Loucy (cell line): ENCODE measurements around the gene HGS.

Experiments
- H2AFZ ChIP-seq: fragments of 200-600 bp; sonication (generic); 2 replicates; pipeline ENCODE4 v1.6.0; 2016; ENCODE audit warnings: antibody characterized with exemption, mild to moderate bottlenecking, low read length, moderate library complexity
- H3F3A ChIP-seq: fragments of 200-600 bp; 2 replicates; pipeline ENCODE4 v1.6.0; 2016; ENCODE audit warnings: antibody characterized with exemption, low read depth, mild to moderate bottlenecking
- H3K27me3 ChIP-seq: fragments of 200-600 bp; sonication (generic); 2 replicates; pipeline ENCODE4 v1.6.1; 2014; ENCODE audit warnings: low read length, mild to moderate bottlenecking; ENCODE audit not compliant: insufficient read depth, poor library complexity, severe bottlenecking
- H3K36me3 ChIP-seq: fragments of 200-600 bp; sonication (generic); 2 replicates; pipeline ENCODE4 v1.6.1; 2016; ENCODE audit warnings: low read length; ENCODE audit not compliant: insufficient read depth
- H3K4me1 ChIP-seq: fragments of 200-600 bp; sonication (generic); 2 replicates; pipeline ENCODE4 v1.5.1; 2014; ENCODE audit warnings: low read length, mild to moderate bottlenecking; ENCODE audit not compliant: insufficient read depth, poor library complexity, severe bottlenecking
- H3K4me2 ChIP-seq: fragments of 200-600 bp; sonication (generic); 2 replicates; pipeline ENCODE4 v1.6.0; 2014; ENCODE audit warnings: antibody characterized with exemption, low read length, low read depth, mild to moderate bottlenecking; ENCODE audit not compliant: poor library complexity, severe bottlenecking
- H3K4me3 ChIP-seq: fragments of 200-600 bp; sonication (generic); 2 replicates; pipeline ENCODE4 v1.5.1; 2014; ENCODE audit warnings: low read length, mild to moderate bottlenecking, mixed read lengths; ENCODE audit not compliant: poor library complexity, severe bottlenecking
- H3K79me2 ChIP-seq: fragments of 200-600 bp; sonication (generic); 2 replicates; pipeline ENCODE4 v1.6.1; 2014; ENCODE audit warnings: low read length; ENCODE audit not compliant: insufficient read depth
- H3K9ac ChIP-seq: fragments of 200-600 bp; sonication (generic); 2 replicates; pipeline ENCODE4 v1.6.0; 2014; ENCODE audit warnings: mild to moderate bottlenecking, low read depth, low read length, moderate library complexity; ENCODE audit not compliant: poor library complexity, severe bottlenecking
- H3K9me2 ChIP-seq: fragments of 200-600 bp; sonication (generic); replicated peaks from 2 replicates; pipeline ENCODE4 v1.6.1; 2016; ENCODE audit warnings: low read depth, low read length, mixed read lengths
- H3K9me3 ChIP-seq: fragments of 200-600 bp; sonication (generic); 2 replicates; pipeline ENCODE4 v1.6.1; 2014; ENCODE audit warnings: mild to moderate bottlenecking, antibody characterized with exemption, low read length, low read depth; ENCODE audit not compliant: insufficient read depth
- H4K20me1 ChIP-seq: fragments of 200-600 bp; sonication (generic); 2 replicates; pipeline ENCODE4 v1.6.0; 2014; ENCODE audit warnings: antibody characterized with exemption, low read length, mild to moderate bottlenecking; ENCODE audit not compliant: insufficient read depth, poor library complexity, severe bottlenecking
- EZH2phosphoT487 ChIP-seq: fragments of 200-600 bp; IDR thresholded peaks from 2 replicates; pipeline ENCODE4 v1.6.1; 2018; ENCODE audit warnings: antibody characterized with exemption, mild to moderate bottlenecking, moderate library complexity, borderline replicate concordance
- TF ChIP-seq, protein P1 (sequence below): fragments of 200-600 bp; sonication (generic); conservative IDR thresholded peaks from 2 replicates; pipeline ENCODE4 v1.5.1; 2014; ENCODE audit warnings: mild to moderate bottlenecking, antibody characterized with exemption, low read length

The HGS gene

DNA sequence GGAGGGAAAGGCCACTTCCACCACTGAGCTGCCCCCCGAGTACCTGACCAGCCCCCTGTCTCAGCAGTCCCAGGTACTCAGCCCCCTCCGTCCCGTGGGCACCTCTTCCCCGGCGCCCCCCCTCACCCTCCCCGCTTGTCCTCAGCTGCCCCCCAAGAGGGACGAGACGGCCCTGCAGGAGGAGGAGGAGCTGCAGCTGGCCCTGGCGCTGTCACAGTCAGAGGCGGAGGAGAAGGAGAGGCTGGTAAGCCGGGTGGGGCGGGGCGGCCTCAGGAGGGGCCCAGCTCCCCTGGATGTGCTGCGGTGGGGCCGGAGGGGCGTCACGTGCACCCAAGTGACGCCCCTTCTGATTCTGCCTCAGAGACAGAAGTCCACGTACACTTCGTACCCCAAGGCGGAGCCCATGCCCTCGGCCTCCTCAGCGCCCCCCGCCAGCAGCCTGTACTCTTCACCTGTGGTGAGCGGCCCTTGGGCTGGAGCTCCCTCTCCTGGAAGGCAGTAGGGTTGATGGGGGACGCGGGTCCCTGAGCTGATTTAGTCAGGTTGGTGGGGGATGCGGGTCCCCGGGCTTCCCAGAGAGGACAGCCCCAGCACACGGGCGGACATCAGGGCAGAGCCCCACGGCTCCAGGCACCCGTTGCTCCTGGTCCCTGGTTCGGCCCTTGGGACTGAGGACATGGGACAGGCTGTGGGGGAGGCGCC is 9.8 kb downstream of the HGS start:
- peaks cover 87% of the 10 kb centered on the region; the same call in 1 of the 2 replicates for H3K36me3 ChIP-seq
- no peak overlapping the region for H3K4me3 ChIP-seq
- H3K27me3 ChIP-seq = no peaks in the 10 kb centered on the region
- H4K20me1 ChIP-seq = peaks cover 4% of the 10 kb centered on the region
- H3K9me3 ChIP-seq = no peaks in the 10 kb centered on the region
- H3K79me2 ChIP-seq = peaks cover 20% of the 10 kb centered on the region; the same call in 1 of the 2 replicates
- no peak overlapping the region for H3K9ac ChIP-seq
- H3F3A ChIP-seq = no peaks in the 10 kb centered on the region
- no peaks in the 10 kb centered on the region for H3K9me2 ChIP-seq
- H3K4me2 ChIP-seq = no peak overlapping the region
- H2AFZ ChIP-seq = no peak overlapping the region
- TF ChIP-seq, protein P1, sequence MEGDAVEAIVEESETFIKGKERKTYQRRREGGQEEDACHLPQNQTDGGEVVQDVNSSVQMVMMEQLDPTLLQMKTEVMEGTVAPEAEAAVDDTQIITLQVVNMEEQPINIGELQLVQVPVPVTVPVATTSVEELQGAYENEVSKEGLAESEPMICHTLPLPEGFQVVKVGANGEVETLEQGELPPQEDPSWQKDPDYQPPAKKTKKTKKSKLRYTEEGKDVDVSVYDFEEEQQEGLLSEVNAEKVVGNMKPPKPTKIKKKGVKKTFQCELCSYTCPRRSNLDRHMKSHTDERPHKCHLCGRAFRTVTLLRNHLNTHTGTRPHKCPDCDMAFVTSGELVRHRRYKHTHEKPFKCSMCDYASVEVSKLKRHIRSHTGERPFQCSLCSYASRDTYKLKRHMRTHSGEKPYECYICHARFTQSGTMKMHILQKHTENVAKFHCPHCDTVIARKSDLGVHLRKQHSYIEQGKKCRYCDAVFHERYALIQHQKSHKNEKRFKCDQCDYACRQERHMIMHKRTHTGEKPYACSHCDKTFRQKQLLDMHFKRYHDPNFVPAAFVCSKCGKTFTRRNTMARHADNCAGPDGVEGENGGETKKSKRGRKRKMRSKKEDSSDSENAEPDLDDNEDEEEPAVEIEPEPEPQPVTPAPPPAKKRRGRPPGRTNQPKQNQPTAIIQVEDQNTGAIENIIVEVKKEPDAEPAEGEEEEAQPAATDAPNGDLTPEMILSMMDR = peak; percentile 35
- TF ChIP-seq EZH2phosphoT487 = no peak
- no peaks in the 10 kb centered on the region for H3K4me1 ChIP-seq

DNA sequence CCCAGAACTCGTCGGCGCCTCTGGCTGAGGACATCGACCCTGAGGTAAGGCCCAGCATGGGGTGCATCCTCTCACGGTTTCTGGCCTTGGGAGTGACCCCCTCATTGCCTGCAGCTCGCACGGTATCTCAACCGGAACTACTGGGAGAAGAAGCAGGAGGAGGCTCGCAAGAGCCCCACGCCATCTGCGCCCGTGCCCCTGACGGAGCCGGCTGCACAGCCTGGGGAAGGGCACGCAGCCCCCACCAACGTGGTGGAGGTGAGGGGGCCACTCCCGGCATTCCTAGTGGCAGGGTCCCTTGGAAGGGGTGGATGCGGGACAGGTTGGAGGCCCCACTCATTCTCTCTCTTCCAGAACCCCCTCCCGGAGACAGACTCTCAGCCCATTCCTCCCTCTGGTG is 11.0 kb downstream of the HGS start:
- no peak for TF ChIP-seq EZH2phosphoT487
- TF ChIP-seq, protein P1 = no peak
- Histone ChIP-seq H3K9ac (no peak overlapping the region), H3F3A (no peaks in the 10 kb centered on the region), H4K20me1 (peaks cover 4% of the 10 kb centered on the region), H3K9me3 (no peaks in the 10 kb centered on the region), H3K27me3 (no peaks in the 10 kb centered on the region), H3K4me3 (no peak overlapping the region), H2AFZ (no peak overlapping the region), H3K36me3 (peaks cover 76% of the 10 kb centered on the region; the same call in 1 of the 2 replicates), H3K79me2 (peaks cover 14% of the 10 kb centered on the region; the same call in 1 of the 2 replicates), H3K4me2 (no peak overlapping the region), H3K4me1 (no peaks in the 10 kb centered on the region), H3K9me2 (no peaks in the 10 kb centered on the region)

DNA sequence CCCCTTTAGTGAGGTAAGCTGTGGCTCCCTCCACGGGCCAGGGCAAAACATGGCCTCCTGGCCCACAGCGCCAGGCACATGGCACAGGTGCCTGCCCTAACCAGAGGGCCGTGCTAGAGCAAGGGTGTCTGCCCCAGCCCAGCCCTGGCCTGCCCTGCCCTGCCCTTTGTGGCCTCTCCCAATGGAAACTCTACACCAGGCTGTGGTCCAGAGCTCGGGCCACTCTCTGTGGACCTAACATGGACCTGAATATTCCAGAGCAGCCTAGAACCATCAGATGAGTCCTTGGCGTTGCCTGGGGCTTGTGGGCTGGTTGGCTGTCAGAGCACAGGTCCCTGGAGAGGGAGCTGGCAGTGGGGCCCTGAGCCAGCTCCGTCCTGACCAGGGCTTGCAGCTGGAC is 11.4 kb downstream of the HGS start:
- H3K4me3 ChIP-seq = no peak overlapping the region
- H2AFZ ChIP-seq = no peak overlapping the region
- TF ChIP-seq, protein P1 = no peak
- no peak for TF ChIP-seq EZH2phosphoT487
- no peaks in the 10 kb centered on the region for H3K9me3 ChIP-seq
- no peaks in the 10 kb centered on the region for H3F3A ChIP-seq
- peaks cover 72% of the 10 kb centered on the region; the same call in 1 of the 2 replicates for H3K36me3 ChIP-seq
- H4K20me1 ChIP-seq = peaks cover 4% of the 10 kb centered on the region
- H3K79me2 ChIP-seq = peaks cover 16% of the 10 kb centered on the region; the same call in 1 of the 2 replicates
- H3K27me3 ChIP-seq = no peaks in the 10 kb centered on the region
- H3K4me1 ChIP-seq = no peaks in the 10 kb centered on the region
- H3K4me2 ChIP-seq = no peak overlapping the region
- no peaks in the 10 kb centered on the region for H3K9me2 ChIP-seq
- no peak overlapping the region for H3K9ac ChIP-seq
